ENCODE results near the gene MOGAT1. TPM values are rescaled to one million over a fixed set of nuclear protein-coding genes. Genes with fewer than 3 reads are reported as not detected.

The MOGAT1 gene
- total and polyA plus RNA-seq, 2 experiments from 2014 or later = not detected

DNA sequence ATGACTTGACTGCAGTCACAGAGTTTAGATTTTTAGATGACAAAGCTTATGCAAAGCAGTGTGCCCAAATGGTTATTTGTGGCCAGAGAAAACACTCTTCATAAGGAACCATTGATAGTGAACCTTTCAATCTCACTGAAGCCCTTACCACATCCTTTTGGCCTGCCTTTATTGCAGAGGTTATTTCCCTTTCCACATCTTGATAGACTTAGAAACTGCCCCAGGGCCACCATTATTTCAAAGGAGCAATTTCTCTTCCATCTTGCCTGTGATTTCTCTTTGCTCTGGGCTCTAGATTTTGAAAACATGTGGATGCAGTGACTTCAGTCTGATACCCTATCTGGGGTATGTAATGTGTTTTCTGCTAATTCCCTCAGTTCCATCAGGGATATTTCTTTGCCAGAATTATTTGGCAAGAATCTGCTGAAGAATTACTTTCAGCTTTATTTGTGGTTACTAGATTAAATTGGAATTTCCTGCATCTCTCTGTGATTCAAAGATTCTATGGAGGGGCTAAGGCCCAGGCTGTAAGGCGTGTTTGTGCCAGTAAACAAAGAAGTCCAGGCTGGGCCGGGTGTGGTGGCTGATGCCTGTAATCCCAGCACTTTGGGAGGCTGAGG is 51.0 kb downstream of the MOGAT1 start:
- Histone ChIP-seq H3K27me3 (no peaks in the 10 kb centered on the region), H3K4me1 (ENCODE audit: low read depth) (no peaks in the 10 kb centered on the region), H3K9me3 (ENCODE audit: low read depth) (no peaks in the 10 kb centered on the region), H3K36me3 (no peaks in the 10 kb centered on the region), H3K27ac (no peak overlapping the region), H3K4me3 (no peak overlapping the region)
- DNase-seq (ENCODE audit: low read depth in 1 of 2, low spot score in 1 of 2) = peak in 1 of 2 donors; percentile 93
- TF ChIP-seq, protein P1, sequence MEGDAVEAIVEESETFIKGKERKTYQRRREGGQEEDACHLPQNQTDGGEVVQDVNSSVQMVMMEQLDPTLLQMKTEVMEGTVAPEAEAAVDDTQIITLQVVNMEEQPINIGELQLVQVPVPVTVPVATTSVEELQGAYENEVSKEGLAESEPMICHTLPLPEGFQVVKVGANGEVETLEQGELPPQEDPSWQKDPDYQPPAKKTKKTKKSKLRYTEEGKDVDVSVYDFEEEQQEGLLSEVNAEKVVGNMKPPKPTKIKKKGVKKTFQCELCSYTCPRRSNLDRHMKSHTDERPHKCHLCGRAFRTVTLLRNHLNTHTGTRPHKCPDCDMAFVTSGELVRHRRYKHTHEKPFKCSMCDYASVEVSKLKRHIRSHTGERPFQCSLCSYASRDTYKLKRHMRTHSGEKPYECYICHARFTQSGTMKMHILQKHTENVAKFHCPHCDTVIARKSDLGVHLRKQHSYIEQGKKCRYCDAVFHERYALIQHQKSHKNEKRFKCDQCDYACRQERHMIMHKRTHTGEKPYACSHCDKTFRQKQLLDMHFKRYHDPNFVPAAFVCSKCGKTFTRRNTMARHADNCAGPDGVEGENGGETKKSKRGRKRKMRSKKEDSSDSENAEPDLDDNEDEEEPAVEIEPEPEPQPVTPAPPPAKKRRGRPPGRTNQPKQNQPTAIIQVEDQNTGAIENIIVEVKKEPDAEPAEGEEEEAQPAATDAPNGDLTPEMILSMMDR (IDR thresholded peaks at IDR 0.05; ENCODE audit: low read depth, low read length) = no peak

DNA sequence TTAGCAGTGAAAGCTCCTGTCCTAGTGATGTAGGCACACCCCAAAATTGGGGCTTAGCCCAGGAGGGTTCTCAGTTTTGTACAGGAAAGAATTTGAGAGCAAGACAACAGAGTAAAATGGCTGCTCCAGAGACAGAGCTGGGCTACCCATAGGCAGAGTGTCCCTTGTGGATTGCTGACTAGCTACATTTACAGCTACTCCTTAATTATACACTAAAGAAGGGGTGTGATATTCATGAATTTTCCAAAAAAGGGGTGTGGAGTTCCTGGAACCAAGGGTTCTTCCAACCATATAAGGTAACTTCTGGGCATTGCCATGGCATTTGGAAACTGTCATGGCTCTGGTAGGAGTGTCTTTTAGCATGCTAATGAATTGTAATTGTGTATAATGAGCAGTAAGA is 52.8 kb downstream of the MOGAT1 start:
- TF ChIP-seq, protein P1 (IDR thresholded peaks at IDR 0.05; ENCODE audit: low read depth, low read length) = no peak
- no peak for DNase-seq (ENCODE audit: low read depth in 1 of 2, low spot score in 1 of 2)
- no peak overlapping the region for H3K27ac ChIP-seq

DNA sequence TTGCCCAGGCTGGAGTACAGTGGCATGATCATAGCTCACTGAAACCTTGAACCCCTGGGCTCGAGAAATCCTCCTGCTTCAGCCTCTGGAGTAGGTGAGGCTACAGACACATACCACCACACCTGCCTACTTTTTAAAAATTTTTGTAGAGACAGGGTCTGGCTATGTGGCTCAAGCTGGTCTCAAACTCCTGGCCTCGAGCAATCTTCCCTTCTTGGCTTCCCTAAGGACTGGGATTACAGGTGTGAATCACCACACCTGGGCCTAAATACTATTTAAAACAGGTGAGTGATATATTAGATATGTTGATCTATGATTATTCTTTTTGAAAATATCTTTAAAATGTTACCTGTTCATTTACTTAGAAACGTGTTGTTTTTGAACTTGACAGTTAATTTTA is 57.2 kb downstream of the MOGAT1 start:
- TF ChIP-seq, protein P1 (IDR thresholded peaks at IDR 0.05; ENCODE audit: low read depth, low read length) = no peak

More for the DNA sequence above, 52.8 kb downstream of the MOGAT1 start:
- Histone ChIP-seq H3K4me3 (no peak overlapping the region), H3K36me3 (no peaks in the 10 kb centered on the region), H3K9me3 (ENCODE audit: low read depth) (no peaks in the 10 kb centered on the region), H3K4me1 (ENCODE audit: low read depth) (no peaks in the 10 kb centered on the region), H3K27me3 (no peaks in the 10 kb centered on the region)

DNA sequence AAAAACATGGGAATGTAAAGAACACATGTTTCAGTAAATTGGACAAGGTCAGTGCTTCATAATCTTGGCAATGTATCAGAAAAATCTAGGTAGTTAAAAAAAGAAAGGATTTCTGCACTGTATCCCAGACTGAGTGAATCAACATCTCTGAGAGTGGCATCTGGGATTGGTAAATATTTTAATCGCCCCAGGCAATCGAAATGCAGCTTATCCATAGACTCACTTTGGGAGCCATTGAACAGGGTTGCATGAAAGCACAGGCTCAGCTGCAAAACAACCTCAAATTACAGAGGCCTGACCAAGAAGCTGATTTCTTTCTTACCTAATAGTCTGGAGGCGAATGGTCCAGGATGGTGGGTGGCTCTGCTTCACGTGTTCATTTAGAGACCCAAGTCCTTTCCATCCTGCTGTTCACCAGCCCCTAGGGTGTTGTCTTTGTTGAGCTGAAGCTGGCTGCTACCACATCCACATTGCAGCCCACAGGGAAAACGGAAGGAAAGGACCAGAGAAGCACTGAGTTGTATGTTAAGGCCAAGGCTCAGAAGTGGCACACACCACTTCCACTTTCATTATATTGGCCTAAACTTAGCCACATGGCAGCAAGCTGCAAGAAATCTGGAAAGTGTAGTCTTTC is 59.0 kb downstream of the MOGAT1 start:
- Histone ChIP-seq H3K36me3 (no peaks in the 10 kb centered on the region), H3K27me3 (no peaks in the 10 kb centered on the region), H3K9me3 (ENCODE audit: low read depth) (no peaks in the 10 kb centered on the region), H3K4me3 (no peak overlapping the region), H3K4me1 (ENCODE audit: low read depth) (no peaks in the 10 kb centered on the region), H3K27ac (no peak overlapping the region)
- TF ChIP-seq, protein P1 (IDR thresholded peaks at IDR 0.05; ENCODE audit: low read depth, low read length) = no peak
- no peak for DNase-seq (ENCODE audit: low read depth in 1 of 2, low spot score in 1 of 2)

More for the DNA sequence above, 57.2 kb downstream of the MOGAT1 start:
- Histone ChIP-seq H3K27me3 (no peaks in the 10 kb centered on the region), H3K4me1 (ENCODE audit: low read depth) (no peaks in the 10 kb centered on the region), H3K9me3 (ENCODE audit: low read depth) (no peaks in the 10 kb centered on the region), H3K27ac (no peak overlapping the region), H3K4me3 (no peak overlapping the region), H3K36me3 (no peaks in the 10 kb centered on the region)
- DNase-seq (ENCODE audit: low read depth in 1 of 2, low spot score in 1 of 2) = no peak

DNA sequence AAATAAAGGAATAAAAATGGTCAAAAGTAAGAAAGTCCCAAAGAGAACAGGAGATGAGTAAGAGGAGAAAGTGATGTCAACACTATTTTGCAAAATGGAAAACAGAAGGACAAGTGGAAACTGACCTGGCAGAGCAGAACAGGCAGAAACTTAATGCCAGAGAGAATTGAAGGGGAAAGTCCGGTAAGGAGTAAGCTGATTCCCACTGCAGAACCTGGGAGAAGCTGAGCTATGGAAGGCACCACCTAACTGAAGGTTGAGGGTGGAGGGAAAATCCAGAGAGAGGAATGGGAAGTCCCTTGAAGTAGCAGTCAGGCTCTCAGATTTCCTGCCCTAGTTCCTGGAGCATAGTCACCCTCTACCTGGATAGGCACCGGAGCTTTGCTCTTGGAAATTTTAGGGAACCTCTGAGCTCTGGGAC is 59.8 kb downstream of the MOGAT1 start:
- TF ChIP-seq, protein P1 (IDR thresholded peaks at IDR 0.05; ENCODE audit: low read depth, low read length) = no peak
- no peak overlapping the region for H3K4me3 ChIP-seq
- no peaks in the 10 kb centered on the region for H3K9me3 ChIP-seq (ENCODE audit: low read depth)
- no peak overlapping the region for H3K27ac ChIP-seq
- H3K27me3 ChIP-seq = no peaks in the 10 kb centered on the region
- H3K4me1 ChIP-seq (ENCODE audit: low read depth) = no peaks in the 10 kb centered on the region
- no peak for DNase-seq (ENCODE audit: low read depth in 1 of 2, low spot score in 1 of 2)
- no peaks in the 10 kb centered on the region for H3K36me3 ChIP-seq
